Epithelial cell of proximal tubule (primary cell): Measurements from ENCODE around the gene ANO10. TPM values are rescaled to one million over a fixed set of nuclear protein-coding genes. Genes with fewer than 3 reads are reported as not detected.
"Not testable (repeated sequence)": the region's sequence is repeated elsewhere in the genome, so short reads cannot be mapped to it uniquely, and the experiment has no call there.

Experiments used
- DNase-seq: peaks from one replicate; pipeline ENCODE4 v3.0.0-alpha.2; 2011; ENCODE audit warnings: low read depth
- H3K4me3 ChIP-seq: 2 replicates; pipeline ENCODE4 v1.5.1; 2011; ENCODE audit warnings: low read depth, mild to moderate bottlenecking, low read length
- CTCF ChIP-seq: conservative IDR thresholded peaks from 2 replicates; pipeline ENCODE4 v1.5.1; 2012; ENCODE audit warnings: low read depth, mild to moderate bottlenecking, low read length
- total RNA-seq: library from RNA; depleted of rRNA; stranded (reverse); fragments of >200 nt; gene quantifications from 2 replicates; pipeline ENCODE4 v1.2.3, GENCODE V29; 2015

The ANO10 gene
- total RNA-seq, 1 donor from 2014 or later, result 30.7 TPM

- no peak for TF ChIP-seq CTCF
- DNase-seq, result no peak
Observed at GRCh38 chr3:43465109-43465508, 156.7 kb downstream of the ANO10 start.

GRCh38 chr3:43462566-43462965, 159.2 kb downstream of the ANO10 start:
- not testable (repeated sequence) for H3K4me3 ChIP-seq, DNase-seq

More at GRCh38 chr3:43465109-43465508, 156.7 kb downstream of the ANO10 start:
- no peak overlapping the region for H3K4me3 ChIP-seq

GRCh38 chr3:43461345-43461744, 160.5 kb downstream of the ANO10 start:
- no peak overlapping the region for H3K4me3 ChIP-seq
- peak; percentile 15 for DNase-seq
- TF ChIP-seq CTCF, result no peak

- DNase-seq, H3K4me3 ChIP-seq: not testable (repeated sequence)
Observed at GRCh38 chr3:43457038-43457437, 164.8 kb downstream of the ANO10 start.

- DNase-seq, result peak; percentile 94
- TF ChIP-seq CTCF, result no peak
- no peak overlapping the region for H3K4me3 ChIP-seq
Observed at GRCh38 chr3:43455233-43455632, 166.6 kb downstream of the ANO10 start.

GRCh38 chr3:43453981-43454380, 167.8 kb downstream of the ANO10 start:
- TF ChIP-seq CTCF, result no peak
- H3K4me3 ChIP-seq, result no peak overlapping the region
- no peak for DNase-seq

- no peak for DNase-seq
- TF ChIP-seq CTCF, result no peak
- no peak overlapping the region for H3K4me3 ChIP-seq
Observed at GRCh38 chr3:43451670-43452254, 170.0 kb downstream of the ANO10 start.

GRCh38 chr3:43448098-43448497, 173.7 kb downstream of the ANO10 start:
- DNase-seq, result no peak
- no peak overlapping the region for H3K4me3 ChIP-seq
- TF ChIP-seq CTCF, result no peak
